Measurements from ENCODE around the gene FOXP1. TPM values are rescaled to one million over a fixed set of nuclear protein-coding genes. Genes with fewer than 3 reads are reported as not detected.
A peak's percentile ranks its signal among the peaks of the same experiment; 100 is the strongest.

The FOXP1 gene
- polyA plus RNA-seq, 1 experiment: 56.6 TPM

DNA sequence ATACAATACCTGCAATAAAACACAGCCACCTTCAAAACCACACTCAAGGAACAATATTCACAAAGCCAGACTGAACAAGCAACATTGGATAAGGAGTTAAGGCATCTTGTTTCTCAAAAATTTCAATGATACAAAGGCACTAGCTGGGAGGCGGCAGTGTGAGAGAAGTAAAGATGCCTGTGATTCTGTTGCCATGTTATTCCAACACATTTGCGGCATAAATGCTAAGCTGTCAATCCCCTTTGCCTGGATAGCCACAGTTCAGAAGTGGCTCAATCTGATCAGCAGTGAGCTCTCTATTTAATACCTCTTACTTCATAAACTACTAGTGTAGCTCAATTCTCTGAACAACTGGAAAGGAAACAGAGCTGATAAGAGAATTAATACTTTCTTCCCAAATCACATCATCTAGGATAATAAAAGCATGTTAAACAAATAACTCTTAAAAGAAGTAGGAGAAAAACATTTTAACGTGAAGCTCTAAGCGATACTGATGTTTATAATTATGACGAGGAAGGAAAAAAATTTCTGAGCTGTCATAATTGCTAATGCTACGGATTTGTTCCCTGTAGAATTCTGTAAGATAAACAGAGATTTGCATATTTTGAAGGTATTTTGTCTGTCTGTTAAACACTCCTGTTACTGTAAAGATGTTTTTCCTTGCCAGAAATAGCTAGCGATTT is 358.4 kb downstream of the FOXP1 start:
- ChIA-PET CTCF (interaction anchor here (0.6 to 1.3 kb wide), 4 partner anchors 13 to 362 kb away, joined by 3 to 4 read pairs (median 3); no protein-coding TSS in a partner anchor), POLR2A (interaction anchor here (0.9 kb wide), 1 partner anchor 22 kb away, joined by 3 read pairs; no protein-coding TSS in a partner anchor)
- no peaks in the 10 kb centered on the region for H3K27me3 ChIP-seq (ENCODE audit: control insufficient read depth, insufficient read depth, low read length)
- TF ChIP-seq, protein P1, sequence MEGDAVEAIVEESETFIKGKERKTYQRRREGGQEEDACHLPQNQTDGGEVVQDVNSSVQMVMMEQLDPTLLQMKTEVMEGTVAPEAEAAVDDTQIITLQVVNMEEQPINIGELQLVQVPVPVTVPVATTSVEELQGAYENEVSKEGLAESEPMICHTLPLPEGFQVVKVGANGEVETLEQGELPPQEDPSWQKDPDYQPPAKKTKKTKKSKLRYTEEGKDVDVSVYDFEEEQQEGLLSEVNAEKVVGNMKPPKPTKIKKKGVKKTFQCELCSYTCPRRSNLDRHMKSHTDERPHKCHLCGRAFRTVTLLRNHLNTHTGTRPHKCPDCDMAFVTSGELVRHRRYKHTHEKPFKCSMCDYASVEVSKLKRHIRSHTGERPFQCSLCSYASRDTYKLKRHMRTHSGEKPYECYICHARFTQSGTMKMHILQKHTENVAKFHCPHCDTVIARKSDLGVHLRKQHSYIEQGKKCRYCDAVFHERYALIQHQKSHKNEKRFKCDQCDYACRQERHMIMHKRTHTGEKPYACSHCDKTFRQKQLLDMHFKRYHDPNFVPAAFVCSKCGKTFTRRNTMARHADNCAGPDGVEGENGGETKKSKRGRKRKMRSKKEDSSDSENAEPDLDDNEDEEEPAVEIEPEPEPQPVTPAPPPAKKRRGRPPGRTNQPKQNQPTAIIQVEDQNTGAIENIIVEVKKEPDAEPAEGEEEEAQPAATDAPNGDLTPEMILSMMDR (IDR thresholded peaks at IDR 0.05; ENCODE audit: low read depth, low read length): no peak
- peaks cover 3% of the 10 kb centered on the region; the same call in 1 of the 2 replicates for H3K9me3 ChIP-seq (ENCODE audit: control insufficient read depth, insufficient read depth, low read length)
- no peak for DNase-seq (ENCODE audit: low read depth, low spot score)
- H3K27ac ChIP-seq (ENCODE audit: low read depth, low read length): peak overlapping the region; percentile 79
- H3K4me3 ChIP-seq (ENCODE audit: low read depth, low read length): no peak overlapping the region

DNA sequence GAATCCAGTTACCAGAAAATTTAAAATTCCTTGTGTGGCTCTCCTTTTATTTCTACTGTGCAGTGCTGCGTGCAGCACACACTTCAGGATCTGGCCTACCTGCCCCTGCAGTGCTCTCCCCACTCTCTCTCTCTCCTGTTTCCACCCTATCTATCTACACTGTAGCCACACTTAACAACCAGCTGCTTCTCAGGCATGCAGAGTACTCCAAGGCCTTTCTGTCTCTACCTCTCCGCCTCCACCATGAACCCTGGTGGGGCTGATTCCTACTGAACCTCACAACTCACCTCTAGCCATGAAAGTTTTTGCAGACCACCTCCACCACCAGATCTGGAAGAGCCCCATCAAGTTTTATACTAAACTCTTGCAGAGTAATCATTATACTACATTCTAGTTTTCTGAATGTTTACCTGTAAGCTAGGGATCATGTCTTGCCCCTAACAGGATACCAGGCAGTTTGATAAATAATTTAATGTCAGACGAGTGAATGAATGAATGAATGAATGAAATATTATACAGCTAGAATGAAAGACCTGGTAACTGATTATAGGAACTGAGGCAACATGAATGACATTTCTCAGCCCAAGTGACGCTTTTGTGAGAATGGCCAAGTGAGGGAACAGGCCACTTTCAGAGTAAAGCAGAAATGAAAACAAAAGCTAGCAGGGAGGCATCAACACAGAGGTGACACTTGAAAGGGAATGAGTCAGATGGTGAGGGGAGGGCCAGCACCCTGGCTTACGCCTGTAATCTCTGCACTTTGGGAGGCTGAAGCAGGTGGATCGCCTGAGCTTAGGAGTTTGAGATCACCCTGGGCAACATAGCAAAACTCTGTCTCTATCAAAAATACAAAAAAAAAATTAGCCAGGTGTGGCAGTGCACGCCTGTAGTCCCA is 363.5 kb downstream of the FOXP1 start:
- DNase-seq (ENCODE audit: low read depth, low spot score): no peak
- H3K27ac ChIP-seq (ENCODE audit: low read depth, low read length): no peak overlapping the region
- H3K4me3 ChIP-seq (ENCODE audit: low read depth, low read length): no peak overlapping the region
- no peaks in the 10 kb centered on the region for H3K27me3 ChIP-seq (ENCODE audit: control insufficient read depth, insufficient read depth, low read length)
- TF ChIP-seq, protein P1 (IDR thresholded peaks at IDR 0.05; ENCODE audit: low read depth, low read length): no peak
- peaks cover 3% of the 10 kb centered on the region; the same call in 1 of the 2 replicates for H3K9me3 ChIP-seq (ENCODE audit: control insufficient read depth, insufficient read depth, low read length)
- CTCF ChIA-PET: no interaction called here
- POLR2A ChIA-PET: no interaction called here

DNA sequence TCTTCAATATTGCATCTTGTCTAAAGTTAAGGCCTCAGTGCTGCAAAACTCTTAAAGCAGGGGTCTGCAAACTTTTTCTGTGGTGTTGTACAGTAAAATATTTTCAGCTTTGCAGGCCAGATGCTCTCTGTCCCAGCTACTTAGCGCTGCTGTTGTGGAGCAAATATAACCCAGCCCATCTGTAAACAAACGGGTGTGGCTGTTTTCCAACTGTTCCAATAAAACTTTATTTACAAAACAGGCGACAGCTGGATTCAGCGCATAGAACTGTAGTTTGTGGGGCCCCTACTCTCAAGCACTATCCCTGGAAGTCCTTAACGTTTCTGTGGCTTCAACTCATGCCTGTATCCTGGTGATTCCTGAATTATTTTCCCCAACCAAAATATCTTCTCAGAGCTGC is 365.0 kb downstream of the FOXP1 start:
- Histone ChIP-seq H3K27ac (ENCODE audit: low read depth, low read length) (no peak overlapping the region), H3K27me3 (ENCODE audit: control insufficient read depth, insufficient read depth, low read length) (no peaks in the 10 kb centered on the region), H3K9me3 (ENCODE audit: control insufficient read depth, insufficient read depth, low read length) (peaks cover 3% of the 10 kb centered on the region; the same call in 1 of the 2 replicates), H3K4me3 (ENCODE audit: low read depth, low read length) (no peak overlapping the region)
- POLR2A ChIA-PET: interaction anchor here (0.5 kb wide), 1 partner anchor 852 kb away, joined by 6 read pairs; no protein-coding TSS in a partner anchor
- CTCF ChIA-PET: no interaction called here
- TF ChIP-seq, protein P1 (IDR thresholded peaks at IDR 0.05; ENCODE audit: low read depth, low read length): no peak
- no peak for DNase-seq (ENCODE audit: low read depth, low spot score)

DNA sequence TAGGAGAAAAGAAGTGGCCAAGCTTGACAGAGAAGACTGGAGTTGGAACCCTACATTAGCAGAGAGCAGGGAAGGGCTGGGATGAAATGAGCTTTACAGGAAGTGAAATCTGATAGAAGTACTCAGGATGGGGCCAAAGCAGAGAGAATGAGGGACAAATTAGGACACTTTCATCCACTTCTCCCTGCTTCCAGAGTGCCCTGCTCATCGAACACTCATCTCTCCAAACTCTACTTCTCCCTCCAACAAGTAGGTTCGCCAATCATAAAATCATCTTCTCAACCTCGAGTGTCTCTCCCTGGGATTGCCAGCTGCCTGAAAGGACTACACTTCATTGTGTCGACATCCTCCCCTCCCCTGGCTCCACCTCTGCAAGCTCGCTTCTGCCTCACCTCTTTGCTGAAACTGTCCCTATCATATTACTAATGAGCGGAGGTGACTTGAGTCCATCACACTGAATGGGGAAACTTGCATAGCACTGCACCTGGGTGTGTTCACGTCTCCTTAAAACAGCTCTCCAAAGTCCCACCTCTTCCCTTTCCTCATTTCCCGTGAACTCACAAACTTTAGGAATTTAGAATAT is 365.8 kb downstream of the FOXP1 start:
- no peak overlapping the region for H3K27ac ChIP-seq (ENCODE audit: low read depth, low read length)
- H3K27me3 ChIP-seq (ENCODE audit: control insufficient read depth, insufficient read depth, low read length): no peaks in the 10 kb centered on the region
- TF ChIP-seq, protein P1 (IDR thresholded peaks at IDR 0.05; ENCODE audit: low read depth, low read length): no peak
- no peak overlapping the region for H3K4me3 ChIP-seq (ENCODE audit: low read depth, low read length)
- ChIA-PET POLR2A (no interaction called here), CTCF (no interaction called here)
- peaks cover 3% of the 10 kb centered on the region; the same call in 1 of the 2 replicates for H3K9me3 ChIP-seq (ENCODE audit: control insufficient read depth, insufficient read depth, low read length)
- DNase-seq (ENCODE audit: low read depth, low spot score): no peak

Data from AG04450 (cell line).